OCI-LY7 (cell line): Measurements from ENCODE around the gene KRTAP2-4. TPM values are rescaled to one million over a fixed set of nuclear protein-coding genes. Genes with fewer than 3 reads are reported as not detected.
"Not testable (repeated sequence)": the region's sequence is repeated elsewhere in the genome, so short reads cannot be mapped to it uniquely, and the experiment has no call there.

Experiments used
- Bru-seq: library from RNA; stranded (reverse); fragments of 400-500 nt; gene quantifications from one replicate; lab custom pipeline; 2021; lab: Mats Ljungman, UMichigan
- BruChase-seq, 2 experiments: library from RNA; stranded (reverse); fragments of 400-500 nt; gene quantifications; one replicate each; lab custom pipeline; 2021; lab: Mats Ljungman, UMichigan
- BruUV-seq: library from RNA; stranded (reverse); fragments of 400-500 nt; replicated peaks from 2 replicates; lab custom pipeline; 2021; lab: Mats Ljungman, UMichigan
- CTCF ChIA-PET: fragments of 300-600 bp; sonication (Branson Sonifier 250); formaldehyde crosslinking; loops from one replicate; lab custom pipeline; 2022; ENCODE audit warnings: antibody characterized with exemption; ENCODE audit not compliant: unreplicated experiment; lab: Charles Lee
- POLR2A ChIA-PET: fragments of 300-600 bp; sonication (Branson Sonifier 250); formaldehyde crosslinking; loops from one replicate; lab custom pipeline; 2022; ENCODE audit warnings: antibody characterized with exemption; lab: Charles Lee
- DNase-seq: peaks from one replicate; pipeline ENCODE4 v3.0.0-alpha.2; 2015; ENCODE audit warnings: low spot score
- H2AFZ ChIP-seq: fragments of 200-600 bp; sonication (generic), shearing (Covaris generic); 2 replicates; pipeline ENCODE4 v1.6.1; 2014; ENCODE audit warnings: mild to moderate bottlenecking, antibody characterized with exemption, low read length, moderate library complexity
- H3K27ac ChIP-seq: fragments of 200-600 bp; sonication (generic); 2 replicates; pipeline ENCODE4 v1.5.1; 2014; ENCODE audit warnings: mixed run types, low read depth, mild to moderate bottlenecking, moderate library complexity, low read length, inconsistent platforms; ENCODE audit not compliant: poor library complexity, severe bottlenecking
- H3K36me3 ChIP-seq: fragments of 200-600 bp; sonication (generic); 2 replicates; pipeline ENCODE4 v1.6.1; 2014; ENCODE audit warnings: mild to moderate bottlenecking, antibody characterized with exemption, low read length, moderate library complexity, mixed read lengths; ENCODE audit not compliant: insufficient read depth
- H3K4me1 ChIP-seq: fragments of 200-600 bp; sonication (generic); 2 replicates; pipeline ENCODE4 v1.5.1; 2014; ENCODE audit warnings: mild to moderate bottlenecking, low read length; ENCODE audit not compliant: insufficient read depth, poor library complexity, severe bottlenecking
- H3K4me2 ChIP-seq: fragments of 200-600 bp; sonication (generic); 2 replicates; pipeline ENCODE4 v1.6.1; 2014; ENCODE audit warnings: mild to moderate bottlenecking, low read length
- H3K4me3 ChIP-seq: fragments of 200-600 bp; sonication (generic); 2 replicates; pipeline ENCODE4 v1.5.1; 2014; ENCODE audit warnings: mild to moderate bottlenecking, low read depth, low read length; ENCODE audit not compliant: poor library complexity, severe bottlenecking
- H3K79me2 ChIP-seq: fragments of 200-600 bp; sonication (generic); 2 replicates; pipeline ENCODE4 v1.6.1; 2016; ENCODE audit warnings: low read depth, mild to moderate bottlenecking, low read length, moderate library complexity, mixed read lengths; ENCODE audit not compliant: insufficient read depth
- H3K9me2 ChIP-seq: fragments of 200-600 bp; sonication (generic); 2 replicates; pipeline ENCODE4 v1.6.1; 2016; ENCODE audit warnings: mild to moderate bottlenecking, low read length, mixed read lengths; ENCODE audit not compliant: insufficient read depth
- H3K9me3 ChIP-seq: fragments of 200-600 bp; sonication (generic); 2 replicates; pipeline ENCODE4 v1.6.1; 2014; ENCODE audit warnings: mild to moderate bottlenecking, mixed run types, low read length, mixed read lengths
- H4K20me1 ChIP-seq: fragments of 200-600 bp; sonication (generic); 2 replicates; pipeline ENCODE4 v1.6.1; 2014; ENCODE audit warnings: mild to moderate bottlenecking, antibody characterized with exemption, low read length, moderate library complexity, mixed read lengths; ENCODE audit not compliant: insufficient read depth
- EZH2phosphoT487 ChIP-seq: fragments of 200-600 bp; sonication (generic); IDR thresholded peaks from 2 replicates; pipeline ENCODE4 v1.6.1; 2018; ENCODE audit warnings: low read depth, borderline replicate concordance, mild to moderate bottlenecking, mixed run types, antibody characterized with exemption, low read length, moderate library complexity, mixed read lengths
- intact Hi-C: fragments of 100-400 bp; cut with micrococcal nuclease; formaldehyde crosslinking; loops from one replicate; pipeline ENCODE4 v1.10.0; 2022; ENCODE audit not compliant: unreplicated experiment
- long read RNA-seq: library from polyadenylated mRNA; stranded (forward); transcript quantifications from one replicate; pipeline ENCODE4 v2.0.0, GENCODE V29; 2022
- total RNA-seq, 2 experiments: library from RNA; depleted of rRNA in 1 of 2; stranded (reverse); fragments of >200 nt in 1 of 2; shearing (Covaris generic) in 1 of 2; gene quantifications; 2 replicates each; pipeline ENCODE4 v1.2.3, GENCODE V29; 2014 to 2022
- TF ChIP-seq, protein P1 (sequence below): fragments of 200-600 bp; sonication (generic); conservative IDR thresholded peaks from 2 replicates; pipeline ENCODE4 v1.5.1; 2014; ENCODE audit warnings: mild to moderate bottlenecking, antibody characterized with exemption, low read length, moderate library complexity, mixed read lengths

The KRTAP2-4 gene, protein sequence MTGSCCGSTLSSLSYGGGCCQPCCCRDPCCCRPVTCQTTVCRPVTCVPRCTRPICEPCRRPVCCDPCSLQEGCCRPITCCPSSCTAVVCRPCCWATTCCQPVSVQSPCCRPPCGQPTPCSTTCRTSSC
- not detected in 2 replicates for total RNA-seq (2014; rRNA removed; shearing (Covaris generic))
- total RNA-seq (2022), result not detected in 2 replicates
- Bru-seq, nascent RNA, result not detected
- BruChase-seq, experiment 1, labeled RNA remaining after a 6-hour chase, result not detected
- not detected for BruChase-seq, experiment 2, labeled RNA remaining after a 2-hour chase
- long read RNA-seq, result 0 reads

- Histone ChIP-seq H3K4me1 (no peaks in the 10 kb centered on the region), H3K4me2 (no peak within 1 kb of the TSS), H4K20me1 (no peaks in the 10 kb centered on the region), H3K36me3 (no peaks in the 10 kb centered on the region), H3K4me3 (no peak within 1 kb of the TSS), H3K79me2 (no peaks in the 10 kb centered on the region), H3K9me3 (no peaks in the 10 kb centered on the region), H3K9me2 (no peaks in the 10 kb centered on the region), H3K27ac (no peak within 1 kb of the TSS), H2AFZ (no peak within 1 kb of the TSS)
- BruUV-seq, result no TSS peak
- CTCF ChIA-PET, result no interaction called here
- intact Hi-C loops, result no loop called here
- no peak for DNase-seq
- POLR2A ChIA-PET, result no interaction called here
- TF ChIP-seq, protein P1, sequence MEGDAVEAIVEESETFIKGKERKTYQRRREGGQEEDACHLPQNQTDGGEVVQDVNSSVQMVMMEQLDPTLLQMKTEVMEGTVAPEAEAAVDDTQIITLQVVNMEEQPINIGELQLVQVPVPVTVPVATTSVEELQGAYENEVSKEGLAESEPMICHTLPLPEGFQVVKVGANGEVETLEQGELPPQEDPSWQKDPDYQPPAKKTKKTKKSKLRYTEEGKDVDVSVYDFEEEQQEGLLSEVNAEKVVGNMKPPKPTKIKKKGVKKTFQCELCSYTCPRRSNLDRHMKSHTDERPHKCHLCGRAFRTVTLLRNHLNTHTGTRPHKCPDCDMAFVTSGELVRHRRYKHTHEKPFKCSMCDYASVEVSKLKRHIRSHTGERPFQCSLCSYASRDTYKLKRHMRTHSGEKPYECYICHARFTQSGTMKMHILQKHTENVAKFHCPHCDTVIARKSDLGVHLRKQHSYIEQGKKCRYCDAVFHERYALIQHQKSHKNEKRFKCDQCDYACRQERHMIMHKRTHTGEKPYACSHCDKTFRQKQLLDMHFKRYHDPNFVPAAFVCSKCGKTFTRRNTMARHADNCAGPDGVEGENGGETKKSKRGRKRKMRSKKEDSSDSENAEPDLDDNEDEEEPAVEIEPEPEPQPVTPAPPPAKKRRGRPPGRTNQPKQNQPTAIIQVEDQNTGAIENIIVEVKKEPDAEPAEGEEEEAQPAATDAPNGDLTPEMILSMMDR, result no peak
- TF ChIP-seq EZH2phosphoT487, result no peak
These were observed at the start of gene KRTAP2-4 for GRCh38 chr17:41065829-41066624. TSS of gene KRTAP2-4 (minus strand) at chr17:41065879. CDS start at chr17:41065845, 34 bp downstream.

DNA sequence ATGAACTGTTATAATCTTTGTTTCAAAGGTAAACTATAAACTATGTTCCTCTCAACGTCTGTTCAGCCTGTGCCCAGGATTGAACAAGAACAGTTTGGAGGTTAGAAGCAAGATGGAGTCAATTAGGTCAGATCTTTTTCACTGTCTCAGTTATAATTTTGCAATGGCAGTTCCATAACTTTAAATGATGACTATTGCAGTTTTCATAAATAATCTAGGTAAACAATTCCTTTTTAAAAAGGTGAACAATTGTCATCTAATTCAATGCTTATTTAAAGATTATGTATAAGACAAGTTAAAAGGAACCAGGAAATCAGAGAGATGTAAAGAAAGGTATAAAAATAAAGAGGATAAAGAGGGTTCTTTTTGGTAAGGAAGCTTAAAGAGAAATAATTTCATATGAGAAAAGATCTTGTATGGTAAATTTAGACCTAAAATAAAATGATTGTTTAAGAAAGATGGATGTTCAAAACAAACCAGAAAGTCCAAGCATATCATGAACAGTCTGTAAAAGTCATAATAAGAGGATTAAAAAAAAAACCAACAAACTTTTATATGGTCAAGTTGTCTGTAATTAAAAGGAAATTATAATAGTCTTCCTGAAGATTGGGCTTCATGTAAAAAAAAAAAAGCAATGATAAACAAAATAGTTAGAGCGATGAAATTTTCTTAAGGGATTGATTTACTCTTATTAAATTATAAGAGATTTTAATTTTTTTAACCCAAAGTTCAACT, 45.6 kb upstream of the KRTAP2-4 start:
- TF ChIP-seq, protein P1, result no peak
- no peak for TF ChIP-seq EZH2phosphoT487
- Histone ChIP-seq H3K79me2 (no peaks in the 10 kb centered on the region), H3K4me1 (peaks cover 1% of the 10 kb centered on the region), H3K27ac (no peak overlapping the region), H3K4me3 (no peak overlapping the region), H3K9me3 (0 out of 2 replicates have a peak, but pooled peaks cover 23% of the 10 kb centered on the region), H3K9me2 (no peaks in the 10 kb centered on the region), H2AFZ (no peak overlapping the region), H3K36me3 (no peaks in the 10 kb centered on the region), H3K4me2 (no peak overlapping the region), H4K20me1 (no peaks in the 10 kb centered on the region)
- BruUV-seq, result no TSS peak
- ChIA-PET POLR2A (no interaction called here), CTCF (no interaction called here)
- intact Hi-C loops, result no loop called here
- no peak for DNase-seq

DNA sequence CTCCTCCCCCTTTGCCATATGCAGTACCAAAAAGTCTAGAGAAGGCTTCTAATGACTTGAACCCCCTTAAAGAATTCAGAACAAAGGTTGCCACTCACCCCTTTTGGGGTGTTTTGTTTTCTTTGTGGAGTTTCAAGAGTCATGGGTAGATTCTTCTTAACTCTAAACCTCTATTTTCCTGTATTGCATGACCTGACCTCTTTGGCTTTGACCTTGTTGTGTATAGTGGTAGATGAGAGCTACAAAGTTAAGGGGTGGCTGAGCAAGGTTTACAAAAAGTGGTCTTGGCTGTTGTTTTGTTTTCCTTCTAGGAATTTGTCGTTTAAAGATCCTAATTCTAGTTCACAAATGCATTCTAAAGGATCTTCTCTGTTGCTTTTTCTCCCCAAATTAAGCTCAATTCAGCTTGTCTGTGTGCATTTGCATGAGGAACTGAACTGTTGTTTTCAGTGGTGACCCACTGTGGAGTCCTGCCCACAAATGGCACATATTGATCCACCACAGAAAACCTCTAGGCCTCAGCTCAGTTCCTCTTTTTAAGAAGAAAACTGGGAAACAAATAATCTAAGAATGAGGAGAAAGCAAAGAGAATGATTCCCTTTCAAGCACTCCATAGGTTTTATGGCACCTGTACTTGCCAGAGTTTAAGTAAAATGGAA, 43.2 kb upstream of the KRTAP2-4 start:
- H3K4me1 ChIP-seq, H4K20me1 ChIP-seq, CTCF ChIA-PET, DNase-seq, H3K79me2 ChIP-seq, H3K27ac ChIP-seq, BruUV-seq, H3K9me2 ChIP-seq, intact Hi-C loops, POLR2A ChIA-PET, H3K4me2 ChIP-seq, H3K4me3 ChIP-seq, H3K36me3 ChIP-seq, H2AFZ ChIP-seq: not testable (repeated sequence)
- 0 out of 2 replicates have a peak, but pooled peaks cover 23% of the 10 kb centered on the region for H3K9me3 ChIP-seq
